HG03095 (cell line): ENCODE data around the gene CRACDL.

ENCODE experiments used
- ATAC-seq: cut with Tn5 transposase; IDR thresholded peaks from one replicate; pipeline ENCODE4 v1.9.1; 2021; ENCODE audit warnings: moderate library complexity; ENCODE audit not compliant: unreplicated experiment

Gene CRACDL, protein sequence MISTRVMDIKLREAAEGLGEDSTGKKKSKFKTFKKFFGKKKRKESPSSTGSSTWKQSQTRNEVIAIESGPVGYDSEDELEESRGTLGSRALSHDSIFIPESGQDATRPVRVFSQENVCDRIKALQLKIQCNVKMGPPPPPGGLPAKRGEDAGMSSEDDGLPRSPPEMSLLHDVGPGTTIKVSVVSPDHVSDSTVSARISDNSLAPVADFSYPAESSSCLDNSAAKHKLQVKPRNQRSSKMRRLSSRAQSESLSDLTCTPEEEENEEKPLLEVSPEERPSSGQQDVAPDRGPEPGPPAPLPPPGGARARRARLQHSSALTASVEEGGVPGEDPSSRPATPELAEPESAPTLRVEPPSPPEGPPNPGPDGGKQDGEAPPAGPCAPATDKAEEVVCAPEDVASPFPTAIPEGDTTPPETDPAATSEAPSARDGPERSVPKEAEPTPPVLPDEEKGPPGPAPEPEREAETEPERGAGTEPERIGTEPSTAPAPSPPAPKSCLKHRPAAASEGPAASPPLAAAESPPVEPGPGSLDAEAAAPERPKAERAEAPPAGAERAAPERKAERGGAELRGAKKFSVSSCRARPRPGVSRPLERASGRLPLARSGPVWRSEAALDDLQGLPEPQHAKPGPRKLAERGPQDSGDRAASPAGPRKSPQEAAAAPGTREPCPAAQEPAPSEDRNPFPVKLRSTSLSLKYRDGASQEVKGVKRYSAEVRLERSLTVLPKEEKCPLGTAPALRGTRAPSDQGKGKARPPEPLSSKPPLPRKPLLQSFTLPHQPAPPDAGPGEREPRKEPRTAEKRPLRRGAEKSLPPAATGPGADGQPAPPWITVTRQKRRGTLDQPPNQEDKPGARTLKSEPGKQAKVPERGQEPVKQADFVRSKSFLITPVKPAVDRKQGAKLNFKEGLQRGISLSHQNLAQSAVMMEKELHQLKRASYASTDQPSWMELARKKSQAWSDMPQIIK

GRCh38 chr2:98935777-98936352 is at the start of gene CRACDL:
TSS of gene CRACDL (minus strand) at chr2:98936225. CDS start at chr2:98846800, 89,425 bp downstream.
- ATAC-seq, result no peak

DNA sequence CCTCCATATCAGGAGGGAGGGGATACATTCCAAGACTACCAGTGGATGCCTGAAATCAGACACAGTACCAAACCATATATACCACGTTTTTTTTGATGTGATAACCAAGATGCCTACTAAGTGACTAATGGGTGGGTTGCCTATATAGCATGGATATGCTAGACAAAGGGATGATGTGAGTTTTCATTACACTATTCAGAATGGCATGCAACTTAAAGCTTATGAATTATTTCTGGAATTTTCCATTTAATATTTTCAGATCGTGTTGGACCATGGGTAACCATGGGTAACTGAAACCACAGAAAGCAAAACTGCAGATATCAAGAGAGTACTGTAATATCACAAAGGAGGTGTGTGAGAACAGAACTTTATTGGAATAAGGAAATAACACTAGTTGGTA is 39.6 kb upstream of the CRACDL start:
- no peak for ATAC-seq

DNA sequence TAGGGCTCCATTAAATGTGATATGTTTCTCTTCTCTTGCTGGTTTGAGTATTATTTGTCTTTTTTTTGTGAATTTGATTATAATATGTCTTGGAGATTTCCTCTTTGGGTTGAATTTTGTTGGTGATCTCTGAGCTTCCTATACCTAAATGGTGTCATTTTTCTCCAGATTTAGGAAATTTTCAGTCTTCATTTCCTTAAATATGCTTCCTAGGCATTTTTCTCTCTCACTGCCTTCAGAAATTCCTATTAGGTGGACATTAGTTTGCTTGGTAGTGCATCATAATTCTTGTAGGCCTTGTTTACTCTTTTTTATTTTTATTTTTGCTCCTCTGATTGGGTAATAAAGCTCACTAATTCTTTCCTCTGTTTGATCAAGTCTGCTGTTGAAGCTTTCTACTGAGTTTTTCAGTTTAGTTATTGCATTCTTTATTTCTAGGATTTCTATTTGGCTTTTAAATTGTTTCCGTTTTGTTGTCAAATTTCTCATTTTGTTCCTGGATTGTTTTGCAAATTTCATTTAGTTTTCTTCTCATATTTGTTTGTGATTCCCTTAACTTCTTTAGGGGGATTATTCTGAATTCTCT is 36.6 kb upstream of the CRACDL start:
- ATAC-seq, result no peak

DNA sequence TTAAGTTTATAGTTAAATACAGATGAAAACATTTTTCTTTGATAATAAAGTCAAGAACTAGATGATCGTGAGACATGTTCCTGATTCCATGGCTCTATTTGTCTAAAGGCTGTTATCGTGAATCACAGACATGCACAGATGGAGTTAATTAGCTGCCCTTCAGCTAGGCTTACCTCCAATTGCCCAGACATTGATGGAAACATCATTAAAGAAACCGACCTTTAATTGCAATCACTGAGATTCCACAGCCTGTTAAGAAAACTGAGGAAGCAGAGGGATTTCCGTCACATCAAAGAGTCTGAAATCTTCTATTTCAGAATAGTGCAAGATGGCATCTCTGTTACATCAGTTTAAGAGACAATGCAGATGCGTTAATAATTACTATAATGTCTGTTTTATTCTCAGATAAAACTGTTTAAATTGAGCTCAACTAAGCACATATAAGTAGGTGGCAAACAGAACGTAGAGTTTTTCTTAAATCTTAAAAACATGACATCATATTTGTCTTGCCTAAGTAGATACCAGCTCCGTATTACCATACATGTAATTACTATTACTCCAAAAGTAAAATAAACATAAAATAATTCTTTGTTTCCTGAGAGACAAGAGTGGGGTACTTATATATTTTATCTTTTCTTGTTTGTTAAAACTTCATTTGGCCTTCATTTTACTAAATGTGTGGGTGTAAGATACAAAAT is 23.9 kb upstream of the CRACDL start:
- no peak for ATAC-seq

DNA sequence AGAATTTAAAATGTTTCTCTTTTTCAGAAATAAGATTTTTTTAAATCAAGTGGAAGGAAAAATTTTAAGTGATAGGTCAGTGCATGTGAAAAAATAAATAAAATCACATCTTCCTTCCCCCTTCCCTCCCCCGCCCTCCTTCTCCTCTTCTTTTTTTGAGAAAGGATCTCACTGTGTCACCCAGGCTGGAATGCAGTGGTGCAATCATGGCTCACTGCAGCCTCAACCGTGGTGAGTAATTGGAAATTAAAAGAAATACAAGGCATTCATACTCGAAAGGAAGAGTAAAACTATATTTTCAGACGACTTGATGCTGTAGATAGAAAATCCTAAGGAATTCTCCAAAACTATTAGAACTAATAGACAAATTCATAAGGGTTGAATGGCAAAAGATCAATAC is 16.9 kb upstream of the CRACDL start:
- ATAC-seq, result no peak

- no peak for ATAC-seq
These were observed 13.1 kb upstream of the CRACDL start for GRCh38 chr2:98948956-98949739.

DNA sequence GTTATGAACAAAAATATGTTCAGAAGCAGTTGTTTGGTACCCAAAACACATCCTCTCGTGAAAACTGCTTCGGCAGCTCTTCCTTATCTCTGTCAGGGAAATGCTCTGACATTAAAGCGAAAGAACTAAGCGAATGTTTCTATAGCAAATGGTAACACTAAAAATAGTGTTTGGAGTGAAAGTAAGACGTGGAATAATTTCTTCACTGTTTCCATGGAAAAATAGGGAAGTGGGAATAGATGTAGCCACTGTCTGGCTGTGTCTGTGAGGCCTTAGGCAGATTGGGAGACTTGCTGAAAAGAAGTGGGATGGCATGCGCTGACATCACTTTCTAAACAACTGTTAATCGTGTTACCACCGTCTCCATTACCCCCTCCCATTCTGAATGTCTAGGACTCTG is 11.5 kb upstream of the CRACDL start:
- no peak for ATAC-seq

GRCh38 chr2:98946855-98947254 is 10.8 kb upstream of the CRACDL start:
- no peak for ATAC-seq

- no peak for ATAC-seq
These were observed 8.8 kb upstream of the CRACDL start for GRCh38 chr2:98944775-98945174.

GRCh38 chr2:98940102-98940501 is 4.1 kb upstream of the CRACDL start:
- ATAC-seq, result no peak

- no peak for ATAC-seq
These were observed 1.9 kb upstream of the CRACDL start for GRCh38 chr2:98937906-98938305.

GRCh38 chr2:98936353-98937351 is 627 bp upstream of the CRACDL start:
- no peak for ATAC-seq

DNA sequence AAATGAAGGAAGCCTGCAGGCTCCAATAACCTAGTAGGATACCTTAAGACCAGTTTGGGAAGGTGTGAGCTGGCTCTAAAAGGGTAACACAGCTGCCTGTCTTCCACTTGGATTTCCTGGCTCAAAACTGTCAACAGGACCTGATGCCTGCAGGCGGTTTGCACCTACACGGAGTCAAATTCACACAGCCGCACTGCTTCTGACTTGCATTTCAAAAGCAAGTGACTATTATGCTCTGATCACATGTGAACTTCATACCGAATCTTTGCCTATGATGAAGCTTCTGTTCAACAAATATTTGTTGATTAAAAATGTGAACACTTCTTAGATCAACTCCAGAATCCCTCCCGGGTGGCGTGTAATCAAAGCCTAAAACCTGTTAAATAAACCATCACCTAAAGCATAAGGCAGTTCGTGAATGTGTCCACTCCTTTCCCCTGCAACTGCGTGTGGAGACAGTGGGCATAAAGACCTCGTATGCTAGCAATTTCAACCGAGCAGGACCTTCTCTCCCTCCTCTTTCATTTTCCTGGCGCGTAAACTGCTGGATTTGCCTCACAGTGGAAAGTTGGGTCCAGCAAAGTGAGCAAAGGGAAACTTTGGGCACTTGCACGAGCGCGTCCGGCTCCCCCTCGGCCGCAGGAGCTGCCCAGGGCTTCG is 784 bp downstream of the CRACDL start:
- ATAC-seq, result no peak

DNA sequence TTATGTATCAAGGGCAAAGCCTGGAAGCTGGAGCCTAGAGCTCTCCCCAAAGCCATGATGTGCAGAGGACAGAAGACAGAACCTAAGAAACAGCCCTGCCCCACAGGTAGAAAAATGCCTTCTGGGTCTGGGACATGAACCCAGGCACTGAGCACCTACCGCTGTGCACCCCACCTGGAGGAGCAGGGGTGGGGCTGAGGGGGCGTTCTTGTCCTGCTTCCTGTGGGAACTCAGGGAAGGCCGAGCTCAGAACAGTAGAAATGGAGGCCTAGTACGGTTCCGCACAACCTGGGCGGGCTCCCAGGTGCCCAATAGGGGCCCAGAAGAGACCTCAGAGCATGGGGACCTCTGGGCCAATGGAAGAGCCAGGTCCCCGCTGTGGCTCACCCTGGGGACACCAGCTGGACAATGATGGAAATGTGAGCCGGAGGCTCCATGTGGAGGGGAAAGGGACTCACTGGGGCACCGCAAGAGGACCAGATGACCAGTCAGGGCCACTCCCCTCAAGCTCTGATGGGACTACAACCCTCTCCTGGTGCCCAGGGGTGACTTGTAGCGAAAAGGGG is 3.2 kb downstream of the CRACDL start:
- ATAC-seq, result no peak

DNA sequence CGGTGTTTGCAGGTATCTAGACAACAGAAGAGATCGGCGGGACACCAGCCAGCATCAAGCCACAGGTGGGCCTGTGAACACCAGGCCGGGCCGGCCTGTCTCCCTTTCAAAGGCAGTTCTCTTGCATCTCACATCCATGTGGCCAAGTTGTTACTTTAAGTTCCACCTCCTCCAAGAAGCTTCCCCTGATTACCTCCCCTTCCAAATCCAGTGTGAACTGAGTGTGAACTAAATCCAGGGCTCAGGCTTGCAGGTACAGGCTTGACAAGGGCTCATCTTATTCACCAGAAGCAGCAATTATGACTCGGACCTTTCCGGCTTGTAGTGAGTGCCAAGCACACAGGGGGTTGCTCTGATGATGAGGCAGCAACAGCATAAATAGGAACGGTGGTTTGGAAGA is 3.9 kb downstream of the CRACDL start:
- ATAC-seq, result no peak

DNA sequence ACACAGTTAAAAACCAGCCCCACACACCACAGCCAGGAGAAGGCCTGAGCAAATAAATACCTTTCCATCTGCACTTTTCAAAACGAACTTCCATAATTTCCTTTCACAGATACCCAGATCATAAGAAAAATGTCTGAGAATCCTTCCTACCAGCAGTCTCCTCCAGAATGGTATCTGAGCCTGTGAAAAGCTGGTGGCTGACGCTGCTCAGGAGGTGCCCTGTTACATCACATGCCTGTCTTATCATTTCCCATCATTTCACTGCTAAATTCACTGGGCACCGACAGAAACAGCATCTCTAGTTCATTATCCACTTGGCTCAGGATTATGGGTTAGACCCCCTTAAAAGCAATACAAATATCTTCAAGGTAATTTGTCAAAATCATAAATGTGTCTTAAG is 4.4 kb downstream of the CRACDL start:
- no peak for ATAC-seq

- ATAC-seq, result no peak
These were observed 6.1 kb downstream of the CRACDL start for GRCh38 chr2:98929920-98930319.

- ATAC-seq, result no peak
These were observed 7.8 kb downstream of the CRACDL start for GRCh38 chr2:98928242-98928641.
